Natural killer cell (primary cell): ENCODE results near the gene ZNF837. TPM values are rescaled to one million over a fixed set of nuclear protein-coding genes. Genes with fewer than 3 reads are reported as not detected.
A peak's percentile ranks its signal among the peaks of the same experiment; 100 is the strongest.

Experiments
- ATAC-seq, 3 donors: fragments of 150-1000 bp in 2 of 3; fragments of 200-7000 bp in 1 of 3; cut with Tn5 transposase; 1 replicate in 1 of 3; 2 replicates in 2 of 3; pipeline ENCODE4 v1.10.0; 2021; ENCODE audit warnings: mild to moderate bottlenecking in 2 of 3, moderate library complexity in 2 of 3
- DNase-seq, 2 donors: peaks; one replicate each; pipeline versions ENCODE4 v3.0.0 to v3.0.0-alpha.2; 2013 to 2021; ENCODE audit warnings: mixed read lengths in 1 of 2
- H3K27ac ChIP-seq: one replicate; pipeline ENCODE4 v1.5.1; 2013; ENCODE audit warnings: mild to moderate bottlenecking, low read length
- H3K27me3 ChIP-seq: one replicate; pipeline ENCODE4 v1.6.1; 2013; ENCODE audit warnings: low read length; ENCODE audit not compliant: control insufficient read depth, insufficient read depth
- H3K36me3 ChIP-seq: one replicate; pipeline ENCODE4 v1.6.1; 2013; ENCODE audit warnings: low read length; ENCODE audit not compliant: control insufficient read depth, insufficient read depth
- H3K4me1 ChIP-seq: one replicate; pipeline ENCODE4 v1.6.1; 2013; ENCODE audit warnings: low read length; ENCODE audit not compliant: control insufficient read depth, insufficient read depth
- H3K4me3 ChIP-seq: one replicate; pipeline ENCODE4 v1.5.1; 2013; ENCODE audit warnings: low read length
- H3K9me3 ChIP-seq: one replicate; pipeline ENCODE4 v1.6.1; 2013; ENCODE audit warnings: low read length; ENCODE audit not compliant: control insufficient read depth, insufficient read depth
- H3K27ac Mint-ChIP-seq, 2 donors: one replicate each; pipeline ENCODE4 v1.8.0; 2022; ENCODE audit warnings: mild to moderate bottlenecking in 2 of 2, mixed read lengths in 2 of 2, moderate library complexity in 1 of 2
- H3K27me3 Mint-ChIP-seq, 2 donors: one replicate each; pipeline ENCODE4 v1.8.0; 2022; ENCODE audit warnings: low read depth in 2 of 2, mixed read lengths in 2 of 2
- H3K36me3 Mint-ChIP-seq: one replicate; pipeline ENCODE4 v1.8.0; 2022; ENCODE audit warnings: mixed read lengths
- H3K4me1 Mint-ChIP-seq, 2 donors: one replicate each; pipeline ENCODE4 v1.8.0; 2022; ENCODE audit warnings: mixed read lengths in 2 of 2
- H3K4me3 Mint-ChIP-seq: one replicate; pipeline ENCODE4 v1.8.0; 2022; ENCODE audit warnings: mild to moderate bottlenecking, moderate library complexity, mixed read lengths
- H3K9me3 Mint-ChIP-seq, 2 donors: one replicate each; pipeline ENCODE4 v1.8.0; 2022; ENCODE audit warnings: mixed read lengths in 2 of 2
- WGBS: methylation state at CpG from one replicate; pipeline ENCODE4 v1.1.7; 2013; ENCODE audit warnings: missing lambda C conversion rate; ENCODE audit not compliant: insufficient coverage; 5-methylcytosine and 5-hydroxymethylcytosine counted together
- intact Hi-C: fragments of 100-400 bp; cut with micrococcal nuclease; formaldehyde crosslinking; loops from one replicate; pipeline ENCODE4 v1.14.2; 2022
- total RNA-seq, 4 donors: library from RNA; stranded (reverse); fragments of 120-200 nt in 1 of 4; gene quantifications; one replicate each; pipeline versions ENCODE4 v1.2.3 to v1.2.4, GENCODE V29; 2013 to 2022
- TF ChIP-seq, protein P1 (sequence below): fragments of 200-600 bp; IDR thresholded peaks from one replicate; pipeline ENCODE4 v1.8.0; 2022; ENCODE audit warnings: antibody characterized with exemption

The ZNF837 gene
- total RNA-seq, 3 donors from 2014 or later (not counting 1 experiment from before 2014, with no cell fraction given): 0.63 to 1.4 (median 1.3) TPM

DNA sequence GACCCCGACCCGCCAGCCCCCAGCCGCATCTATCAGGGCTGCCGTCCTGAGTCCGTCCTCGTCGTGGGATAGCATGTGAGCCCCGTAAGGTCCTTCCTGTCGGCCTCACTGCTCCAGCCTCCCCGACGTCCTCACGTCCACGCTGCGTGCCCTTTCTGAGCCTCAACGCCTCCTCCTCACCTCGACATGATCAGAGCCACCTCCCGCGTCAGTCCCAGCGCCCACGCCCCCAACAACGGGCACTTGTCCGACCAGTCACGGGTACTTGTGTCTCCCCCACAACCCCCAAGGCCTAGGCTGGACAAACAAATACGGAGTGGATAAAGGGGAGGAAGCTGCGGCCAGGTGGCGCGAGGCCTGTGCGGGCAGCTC, 18.9 kb downstream of the ZNF837 start:
- Histone ChIP-seq H3K27me3 (no peaks in the 10 kb centered on the region), H3K4me3 (peak overlapping the region; percentile 59), H3K4me1 (peaks cover 22% of the 10 kb centered on the region), H3K9me3 (no peaks in the 10 kb centered on the region), H3K36me3 (no peaks in the 10 kb centered on the region), H3K27ac (peak overlapping the region; percentile 84)
- Mint-ChIP-seq H3K36me3 (no peaks in the 10 kb centered on the region), H3K4me3 (peak overlapping the region; percentile 97), H3K27me3 (no peaks in the 10 kb centered on the region), H3K27ac (peak overlapping the region; percentile 91 to 95), H3K4me1 (peaks cover 13 to 20% of the 10 kb centered on the region in 2 donors), H3K9me3 (no peaks in the 10 kb centered on the region)
- DNase-seq (no peak), ATAC-seq (peak; percentile 1 to 31 (median 13))
- intact Hi-C loops: loop anchor here (1.0 kb wide), 3 partner anchors 35 to 57 kb away; partner anchors contain the start of gene ERVK3-1
- 6% methylated on average over 28 of the region's 28 CpGs for WGBS
- TF ChIP-seq, protein P1, sequence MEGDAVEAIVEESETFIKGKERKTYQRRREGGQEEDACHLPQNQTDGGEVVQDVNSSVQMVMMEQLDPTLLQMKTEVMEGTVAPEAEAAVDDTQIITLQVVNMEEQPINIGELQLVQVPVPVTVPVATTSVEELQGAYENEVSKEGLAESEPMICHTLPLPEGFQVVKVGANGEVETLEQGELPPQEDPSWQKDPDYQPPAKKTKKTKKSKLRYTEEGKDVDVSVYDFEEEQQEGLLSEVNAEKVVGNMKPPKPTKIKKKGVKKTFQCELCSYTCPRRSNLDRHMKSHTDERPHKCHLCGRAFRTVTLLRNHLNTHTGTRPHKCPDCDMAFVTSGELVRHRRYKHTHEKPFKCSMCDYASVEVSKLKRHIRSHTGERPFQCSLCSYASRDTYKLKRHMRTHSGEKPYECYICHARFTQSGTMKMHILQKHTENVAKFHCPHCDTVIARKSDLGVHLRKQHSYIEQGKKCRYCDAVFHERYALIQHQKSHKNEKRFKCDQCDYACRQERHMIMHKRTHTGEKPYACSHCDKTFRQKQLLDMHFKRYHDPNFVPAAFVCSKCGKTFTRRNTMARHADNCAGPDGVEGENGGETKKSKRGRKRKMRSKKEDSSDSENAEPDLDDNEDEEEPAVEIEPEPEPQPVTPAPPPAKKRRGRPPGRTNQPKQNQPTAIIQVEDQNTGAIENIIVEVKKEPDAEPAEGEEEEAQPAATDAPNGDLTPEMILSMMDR: no peak

DNA sequence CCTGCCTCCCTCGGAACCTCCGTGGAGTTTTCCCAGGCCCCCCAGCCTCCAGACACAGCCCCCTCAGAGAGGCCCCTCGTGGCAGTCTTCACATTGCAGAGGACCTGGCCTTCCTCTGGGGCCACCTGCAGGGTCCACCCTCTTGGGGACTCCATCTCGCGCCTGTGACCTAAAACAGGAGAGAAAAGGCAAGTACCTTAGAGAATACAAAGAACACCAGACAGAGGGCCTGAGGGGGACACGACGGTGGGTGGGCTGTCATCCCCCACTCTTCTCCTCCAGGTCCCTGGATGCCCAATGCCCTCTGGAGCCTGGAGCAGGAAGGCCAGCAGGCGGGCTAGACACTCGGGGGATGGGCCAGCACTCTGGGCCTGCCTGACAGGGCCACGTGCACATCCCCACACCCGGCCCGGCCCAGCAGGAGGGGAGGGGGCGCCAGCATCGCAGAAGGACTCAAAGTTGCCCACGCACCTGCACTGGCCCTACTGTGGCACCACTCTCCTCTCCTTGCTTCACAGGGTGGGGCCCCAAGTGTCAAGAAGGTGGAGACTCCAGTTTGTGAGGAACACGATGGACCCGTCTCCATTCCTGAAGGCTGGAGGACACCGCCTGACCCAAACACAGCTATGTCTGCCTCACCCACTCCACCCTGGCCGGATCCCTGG, 23.2 kb downstream of the ZNF837 start:
- Histone ChIP-seq H3K9me3 (no peaks in the 10 kb centered on the region), H3K36me3 (no peaks in the 10 kb centered on the region), H3K4me3 (no peak overlapping the region), H3K27me3 (no peaks in the 10 kb centered on the region), H3K4me1 (peaks cover 27% of the 10 kb centered on the region), H3K27ac (no peak overlapping the region)
- Mint-ChIP-seq H3K36me3 (no peaks in the 10 kb centered on the region), H3K27me3 (peaks cover 0 to 3% of the 10 kb centered on the region in 2 donors), H3K4me3 (peak overlapping the region; percentile 21), H3K9me3 (no peaks in the 10 kb centered on the region), H3K4me1 (peaks cover 9 to 16% of the 10 kb centered on the region in 2 donors), H3K27ac (no peak overlapping the region)
- intact Hi-C loops: no loop called here
- TF ChIP-seq, protein P1: no peak
- DNase-seq: no peak
- 84% methylated on average over 19 of the region's 19 CpGs for WGBS
- no peak for ATAC-seq

DNA sequence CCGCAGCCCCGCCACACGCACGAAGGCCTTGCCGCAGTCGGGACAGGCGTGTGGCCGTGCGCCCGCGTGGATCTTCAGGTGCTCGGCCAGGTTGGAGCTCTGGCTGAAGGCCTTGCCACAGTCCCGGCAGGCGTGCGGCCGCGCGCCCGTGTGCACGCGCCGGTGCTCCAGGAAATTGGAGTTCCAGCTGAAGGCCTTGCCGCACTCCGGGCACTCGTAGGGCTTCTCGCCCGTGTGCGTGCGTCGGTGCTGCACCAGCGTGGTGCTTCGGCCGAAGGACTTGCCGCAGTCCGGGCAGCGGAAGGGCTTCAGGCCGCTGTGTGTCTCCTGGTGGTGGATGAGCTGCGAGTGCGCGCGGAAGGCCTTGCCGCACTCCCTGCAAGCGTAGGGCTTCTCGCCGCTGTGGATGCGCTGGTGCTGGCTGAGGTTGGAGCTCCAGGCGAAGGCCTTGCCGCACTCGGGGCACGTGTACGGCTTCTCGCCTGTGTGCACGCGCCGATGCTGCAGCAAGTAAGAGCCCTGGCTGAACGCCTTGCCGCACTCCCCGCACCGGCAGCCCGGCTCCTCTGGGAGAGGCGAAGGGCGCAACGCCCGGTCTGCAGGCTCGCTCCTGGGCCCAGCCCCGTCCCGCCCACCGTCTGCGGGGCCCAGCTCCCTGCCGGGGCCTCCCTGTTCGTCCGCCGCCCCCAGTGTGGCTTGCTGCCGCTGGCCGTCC, 23.9 kb downstream of the ZNF837 start:
- peaks cover 0 to 5% of the 10 kb centered on the region in 2 donors for H3K27me3 Mint-ChIP-seq
- H3K27ac Mint-ChIP-seq: no peak overlapping the region
- peak overlapping the region; percentile 10 for H3K4me3 ChIP-seq
- intact Hi-C loops: no loop called here
- H3K9me3 Mint-ChIP-seq: no peaks in the 10 kb centered on the region
- WGBS: 46% methylated on average over 75 of the region's 75 CpGs
- ATAC-seq (no peak), DNase-seq (peak in 1 of 2 donors; percentile 28)
- TF ChIP-seq, protein P1: no peak
- H3K27me3 ChIP-seq: no peaks in the 10 kb centered on the region
- H3K4me3 Mint-ChIP-seq: peak overlapping the region; percentile 73
- no peaks in the 10 kb centered on the region for H3K36me3 Mint-ChIP-seq
- peaks cover 3 to 11% of the 10 kb centered on the region in 2 donors for H3K4me1 Mint-ChIP-seq
- no peak overlapping the region for H3K27ac ChIP-seq
- H3K36me3 ChIP-seq: no peaks in the 10 kb centered on the region
- peaks cover 24% of the 10 kb centered on the region for H3K4me1 ChIP-seq
- H3K9me3 ChIP-seq: no peaks in the 10 kb centered on the region
